Keratinocyte (primary cell): ENCODE data around the gene DLK2. TPM values are rescaled to one million over a fixed set of nuclear protein-coding genes. Genes with fewer than 3 reads are reported as not detected.

Experiments
- DNase-seq: peaks from one replicate; pipeline ENCODE4 v3.0.0-alpha.2; 2011; ENCODE audit warnings: low read depth, missing footprints, low spot score
- FAIRE-seq: peaks from 2 replicates; lab custom pipeline; 2011; peaks lifted over from hg19 to GRCh38; lab: Jason Lieb, UNC
- H2AFZ ChIP-seq: 2 replicates; pipeline ENCODE4 v1.6.0; 2012; ENCODE audit warnings: low read length, control low read depth, inconsistent platforms; ENCODE audit not compliant: control insufficient read depth
- H3K27ac ChIP-seq: 2 replicates; pipeline ENCODE4 v1.5.1; 2011; ENCODE audit warnings: low read length; ENCODE audit not compliant: control insufficient read depth, insufficient read depth
- H3K27me3 ChIP-seq: 3 replicates; pipeline ENCODE4 v1.6.0; 2011; ENCODE audit warnings: low read length; ENCODE audit not compliant: control insufficient read depth, insufficient read depth; ENCODE audit errors: extremely low read depth
- H3K36me3 ChIP-seq, 2 experiments: 2 replicates in 1 of 2; 3 replicates in 1 of 2; pipeline ENCODE4 v1.5.1; 2011; ENCODE audit warnings: low read length in 2 of 2, mild to moderate bottlenecking in 1 of 2; ENCODE audit not compliant: control insufficient read depth in 2 of 2, insufficient read depth in 2 of 2; ENCODE audit errors: extremely low read depth in 1 of 2
- H3K4me1 ChIP-seq: 3 replicates; pipeline ENCODE4 v1.5.1; 2011; ENCODE audit warnings: low read length; ENCODE audit not compliant: control insufficient read depth, insufficient read depth; ENCODE audit errors: extremely low read depth
- H3K4me2 ChIP-seq: 3 replicates; pipeline ENCODE4 v1.6.0; 2011; ENCODE audit warnings: low read depth, low read length; ENCODE audit not compliant: control insufficient read depth, insufficient read depth; ENCODE audit errors: extremely low read depth
- H3K4me3 ChIP-seq, 3 experiments: fragments of 200-600 bp in 1 of 3; sonication (generic) in 1 of 3; 2 replicates in 2 of 3; 3 replicates in 1 of 3; pipeline ENCODE4 v1.5.1; 2011 to 2016; ENCODE audit warnings: low read length in 3 of 3, mild to moderate bottlenecking in 3 of 3, control low read depth in 2 of 3, inconsistent platforms in 1 of 3, low read depth in 1 of 3, mixed read lengths in 1 of 3, mixed run types in 1 of 3, moderate library complexity in 1 of 3; ENCODE audit not compliant: control insufficient read depth in 2 of 3, insufficient read depth in 2 of 3; ENCODE audit errors: extremely low read depth in 1 of 3
- H3K79me2 ChIP-seq: 2 replicates; pipeline ENCODE4 v1.6.0; 2012; ENCODE audit warnings: low read length; ENCODE audit not compliant: control insufficient read depth, insufficient read depth
- H3K9ac ChIP-seq: 3 replicates; pipeline ENCODE4 v1.6.0; 2011; ENCODE audit warnings: low read length; ENCODE audit not compliant: control insufficient read depth, insufficient read depth; ENCODE audit errors: extremely low read depth
- H3K9me1 ChIP-seq: 3 replicates; pipeline ENCODE4 v1.6.0; 2011; ENCODE audit warnings: low read length; ENCODE audit not compliant: control insufficient read depth, insufficient read depth; ENCODE audit errors: extremely low read depth
- H3K9me3 ChIP-seq: 2 replicates; pipeline ENCODE4 v1.5.1; 2012; ENCODE audit warnings: low read depth, low read length; ENCODE audit not compliant: control insufficient read depth
- H4K20me1 ChIP-seq: 3 replicates; pipeline ENCODE4 v1.6.0; 2011; ENCODE audit warnings: low read length; ENCODE audit not compliant: control insufficient read depth, insufficient read depth; ENCODE audit errors: extremely low read depth
- EZH2 ChIP-seq: IDR thresholded peaks from one replicate; pipeline ENCODE4 v1.6.1; 2012; ENCODE audit warnings: inconsistent platforms, mild to moderate bottlenecking, low read length, moderate library complexity
- dilution Hi-C: fragments of 300-500 bp; cut with MboI; formaldehyde crosslinking; loops from one replicate; pipeline ENCODE4 v1.7.0; 2020; ENCODE audit warnings: low sequenced_read_pairs; ENCODE audit not compliant: extremely low pct_ligation_motif_present
- polyA plus RNA-seq, 5 experiments: library from polyadenylated mRNA; depleted of rRNA in 3 of 5; stranded (reverse) in 3 of 5; stranded (forward) in 1 of 5; unstranded in 1 of 5; fragments of >200 nt; gene quantifications; 1 replicate in 1 of 5; 2 replicates in 3 of 5; 3 replicates in 1 of 5; pipeline versions ENCODE4 v1.2.1 to v1.2.3, GENCODE V29; 2011 to 2012; ENCODE audit warnings: missing spikeins in 2 of 5, low read depth in 1 of 5, low replicate concordance in 1 of 5
- TF ChIP-seq, protein P1 (sequence below), 3 experiments: IDR thresholded peaks in 1 of 3; conservative IDR thresholded peaks in 1 of 3; optimal IDR thresholded peaks in 1 of 3; 2 replicates in 2 of 3; 3 replicates in 1 of 3; pipeline versions ENCODE3 to v1.5.1; 2011; ENCODE audit warnings: low read length in 3 of 3, mild to moderate bottlenecking in 3 of 3, moderate library complexity in 2 of 3, control low read depth in 1 of 3, inconsistent platforms in 1 of 3; ENCODE audit not compliant: insufficient read depth in 2 of 3; ENCODE audit errors: extremely low read depth in 1 of 3

Gene DLK2
- polyA plus RNA-seq, 1 donor (not counting 4 experiments of a cell fraction or from before 2014, with no cell fraction given) = 19.8 TPM

DNA sequence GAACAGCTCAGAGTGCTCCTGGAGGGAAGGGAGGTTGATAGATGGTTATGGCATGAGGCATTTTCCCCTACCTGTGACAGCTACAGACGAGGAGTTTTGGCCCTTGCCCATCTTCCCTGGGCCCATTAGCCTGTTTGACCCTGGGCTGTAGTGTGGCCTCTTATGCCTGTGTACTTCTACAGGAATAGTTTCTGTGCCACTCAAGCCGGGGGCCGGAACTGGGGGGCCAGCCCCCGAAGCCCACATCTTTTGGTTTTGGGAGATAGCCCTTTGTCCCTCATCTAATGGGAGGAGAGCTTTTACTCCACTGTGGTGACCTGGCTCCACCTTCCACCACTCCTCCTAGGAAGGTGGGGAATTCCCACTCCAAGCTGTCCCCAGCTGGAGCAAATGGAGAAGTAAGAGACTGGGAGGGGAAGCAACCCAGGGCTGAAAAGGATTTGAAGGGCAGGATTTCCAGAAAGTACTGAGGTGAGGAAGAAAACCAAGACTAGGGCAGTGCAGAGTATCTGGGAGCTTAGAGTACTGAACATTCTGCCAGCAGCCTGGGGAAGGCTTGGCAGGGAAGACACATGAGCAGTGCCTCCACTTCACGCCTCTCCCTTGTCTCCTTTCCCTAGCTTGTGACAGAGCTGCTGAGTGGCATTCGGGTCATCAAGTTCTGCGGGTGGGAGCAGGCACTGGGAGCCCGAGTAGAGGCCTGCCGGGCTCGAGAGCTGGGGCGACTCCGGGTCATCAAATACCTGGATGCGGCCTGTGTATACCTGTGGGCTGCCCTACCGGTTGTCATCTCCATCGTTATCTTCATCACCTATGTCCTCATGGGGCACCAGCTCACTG is 21.1 kb downstream of the DLK2 start:
- H3K9ac ChIP-seq = no peak overlapping the region
- no peak overlapping the region for H3K4me2 ChIP-seq
- TF ChIP-seq EZH2 = no peak
- TF ChIP-seq, protein P1, sequence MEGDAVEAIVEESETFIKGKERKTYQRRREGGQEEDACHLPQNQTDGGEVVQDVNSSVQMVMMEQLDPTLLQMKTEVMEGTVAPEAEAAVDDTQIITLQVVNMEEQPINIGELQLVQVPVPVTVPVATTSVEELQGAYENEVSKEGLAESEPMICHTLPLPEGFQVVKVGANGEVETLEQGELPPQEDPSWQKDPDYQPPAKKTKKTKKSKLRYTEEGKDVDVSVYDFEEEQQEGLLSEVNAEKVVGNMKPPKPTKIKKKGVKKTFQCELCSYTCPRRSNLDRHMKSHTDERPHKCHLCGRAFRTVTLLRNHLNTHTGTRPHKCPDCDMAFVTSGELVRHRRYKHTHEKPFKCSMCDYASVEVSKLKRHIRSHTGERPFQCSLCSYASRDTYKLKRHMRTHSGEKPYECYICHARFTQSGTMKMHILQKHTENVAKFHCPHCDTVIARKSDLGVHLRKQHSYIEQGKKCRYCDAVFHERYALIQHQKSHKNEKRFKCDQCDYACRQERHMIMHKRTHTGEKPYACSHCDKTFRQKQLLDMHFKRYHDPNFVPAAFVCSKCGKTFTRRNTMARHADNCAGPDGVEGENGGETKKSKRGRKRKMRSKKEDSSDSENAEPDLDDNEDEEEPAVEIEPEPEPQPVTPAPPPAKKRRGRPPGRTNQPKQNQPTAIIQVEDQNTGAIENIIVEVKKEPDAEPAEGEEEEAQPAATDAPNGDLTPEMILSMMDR (optimal IDR thresholded peaks at IDR 0.05 in 1 of 3, IDR thresholded peaks at IDR 0.05 in 1 of 3, conservative IDR thresholded peaks at IDR 0.05 in 1 of 3; ENCODE audit: extremely low read depth in 1 of 3, insufficient read depth in 2 of 3, low read length in 3 of 3) = no peak
- FAIRE-seq (no peak), DNase-seq (no peak)
- H3K9me1 ChIP-seq = no peaks in the 10 kb centered on the region
- no peaks in the 10 kb centered on the region for H3K27me3 ChIP-seq
- dilution Hi-C loops = no loop called here
- no peak overlapping the region for H2AFZ ChIP-seq
- H3K4me1 ChIP-seq = peaks cover 28% of the 10 kb centered on the region
- H3K79me2 ChIP-seq = peaks cover 21% of the 10 kb centered on the region
- no peaks in the 10 kb centered on the region for H3K9me3 ChIP-seq
- peaks cover 34 to 47% of the 10 kb centered on the region in 2 experiments for H3K36me3 ChIP-seq
- H3K27ac ChIP-seq = no peak overlapping the region
- H4K20me1 ChIP-seq = no peaks in the 10 kb centered on the region
- no peak overlapping the region for H3K4me3 ChIP-seq

DNA sequence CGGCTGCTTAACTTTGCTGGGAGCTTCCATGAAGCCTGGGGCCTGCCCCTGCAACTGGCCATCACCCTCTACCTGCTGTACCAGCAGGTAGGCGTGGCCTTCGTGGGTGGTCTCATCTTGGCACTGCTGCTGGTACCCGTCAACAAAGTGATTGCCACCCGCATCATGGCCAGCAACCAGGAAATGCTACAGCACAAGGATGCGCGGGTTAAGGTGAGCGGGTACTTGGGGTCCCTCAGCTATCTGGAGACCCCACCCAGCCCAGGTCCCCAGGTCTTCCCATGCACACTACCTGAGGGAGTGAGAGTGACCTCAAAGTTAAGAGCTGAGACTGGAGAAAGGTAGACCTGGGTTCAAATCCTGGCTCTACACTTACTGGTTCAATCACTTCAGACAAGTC is 22.2 kb downstream of the DLK2 start:
- Histone ChIP-seq H3K9me1 (no peaks in the 10 kb centered on the region), H3K4me1 (peaks cover 35% of the 10 kb centered on the region), H3K36me3 (peaks cover 25 to 41% of the 10 kb centered on the region in 2 experiments), H3K27me3 (no peaks in the 10 kb centered on the region), H3K79me2 (peaks cover 31% of the 10 kb centered on the region), H3K27ac (no peak overlapping the region), H2AFZ (no peak overlapping the region), H3K4me3 (no peak overlapping the region), H3K9ac (no peak overlapping the region), H3K9me3 (no peaks in the 10 kb centered on the region), H3K4me2 (no peak overlapping the region), H4K20me1 (no peaks in the 10 kb centered on the region)
- dilution Hi-C loops = no loop called here
- no peak for TF ChIP-seq EZH2
- TF ChIP-seq, protein P1 (optimal IDR thresholded peaks at IDR 0.05 in 1 of 3, IDR thresholded peaks at IDR 0.05 in 1 of 3, conservative IDR thresholded peaks at IDR 0.05 in 1 of 3; ENCODE audit: extremely low read depth in 1 of 3, insufficient read depth in 2 of 3, low read length in 3 of 3) = no peak
- no peak for FAIRE-seq
- no peak for DNase-seq
